ENCODE measurements around the gene GSN.
A peak's percentile ranks its signal among the peaks of the same experiment; 100 is the strongest.

GSN gene

DNA sequence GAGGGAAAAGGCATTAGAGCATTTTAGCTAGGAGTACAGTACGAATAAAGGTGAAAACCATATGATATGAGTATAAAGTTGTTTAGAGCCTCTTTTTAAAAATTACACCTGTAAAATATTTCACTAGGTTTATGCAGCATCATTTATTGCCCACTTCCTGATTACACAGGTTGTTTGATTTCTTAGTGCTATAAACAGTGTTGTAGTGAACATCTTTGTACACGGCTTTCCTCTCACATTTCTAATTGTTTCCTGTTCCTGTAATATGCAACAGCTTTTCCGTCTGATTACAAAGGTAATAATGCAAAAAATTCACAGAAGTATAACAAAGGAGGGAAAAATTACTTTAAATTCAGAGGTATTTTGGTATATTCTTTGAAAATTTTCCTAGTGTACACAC lies 89.0 kb downstream of the GSN start:
- no peak for DNase-seq

DNA sequence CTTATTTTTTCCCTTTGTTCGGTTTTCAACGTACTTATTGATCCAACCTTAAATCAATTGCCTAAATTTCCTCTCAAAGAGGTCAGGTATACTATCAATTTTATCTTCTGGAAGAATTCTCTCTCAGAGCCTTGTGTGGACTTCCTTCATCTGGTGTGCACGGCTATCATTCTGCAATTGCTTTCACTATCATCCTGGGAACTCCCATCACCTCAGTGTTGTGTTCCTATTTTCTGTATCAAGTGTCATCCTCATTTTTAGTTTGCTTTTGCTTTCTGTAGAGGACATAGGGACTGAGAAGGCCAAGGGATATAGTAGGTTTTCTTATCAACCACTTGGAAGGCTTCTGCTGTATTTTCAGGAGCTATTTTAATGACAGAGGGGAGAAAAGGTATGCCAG lies 90.8 kb downstream of the GSN start:
- DNase-seq: no peak

- DNase-seq: no peak
These were observed 91.7 kb downstream of the GSN start for GRCh38 chr9:121359351-121360294.

GRCh38 chr9:121360601-121361374 lies 92.8 kb downstream of the GSN start:
- no peak for DNase-seq

- DNase-seq: no peak
These were observed 95.1 kb downstream of the GSN start for GRCh38 chr9:121362813-121363621.

- DNase-seq: no peak
These were observed 95.6 kb downstream of the GSN start for GRCh38 chr9:121363622-121363961.

DNA sequence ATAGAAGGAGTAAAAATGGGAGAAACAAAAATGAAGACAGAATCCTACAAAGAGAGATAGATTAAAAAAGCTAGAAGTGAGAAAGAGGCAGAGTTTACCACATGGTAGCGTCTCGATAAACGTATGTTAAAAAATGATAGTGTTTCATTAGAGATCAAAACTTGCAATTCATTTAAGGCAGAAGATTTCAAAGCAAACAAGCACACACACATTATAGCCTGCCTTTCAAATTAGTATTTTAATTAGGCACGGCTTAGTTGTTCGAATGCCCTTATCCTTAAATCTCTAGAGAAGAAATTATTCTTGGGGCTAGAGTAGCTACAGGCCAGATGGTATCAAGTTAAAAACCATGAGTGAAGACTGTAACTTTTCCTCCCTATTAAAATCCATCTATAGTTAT lies 96.1 kb downstream of the GSN start:
- DNase-seq: no peak

GRCh38 chr9:121364886-121365285 lies 96.9 kb downstream of the GSN start:
- DNase-seq: no peak

DNA sequence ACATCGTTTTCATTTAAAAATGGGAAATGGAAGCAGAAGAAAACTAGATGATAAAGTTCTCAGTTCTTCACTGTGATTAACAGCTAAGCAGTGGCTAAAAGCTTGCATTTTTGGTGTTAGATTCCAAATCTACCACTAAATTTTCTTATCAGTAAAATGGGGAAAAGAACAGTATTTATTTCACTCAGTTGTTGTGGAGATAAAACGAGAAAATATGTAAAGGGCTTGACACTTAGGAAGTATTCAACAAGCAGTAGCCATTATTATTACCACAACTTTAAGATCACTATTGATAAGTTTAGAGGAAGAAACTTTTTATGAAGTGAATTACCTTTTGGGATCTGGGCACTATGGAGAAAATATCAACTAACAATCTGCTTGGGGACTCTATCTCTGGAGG lies 97.6 kb downstream of the GSN start:
- no peak for DNase-seq

- DNase-seq: no peak
These were observed 98.7 kb downstream of the GSN start for GRCh38 chr9:121366611-121367192.

- no peak for DNase-seq
These were observed 99.6 kb downstream of the GSN start for GRCh38 chr9:121367306-121368137.

GRCh38 chr9:121368138-121368522 lies 100.2 kb downstream of the GSN start:
- no peak for DNase-seq

- DNase-seq: no peak
These were observed 100.8 kb downstream of the GSN start for GRCh38 chr9:121368745-121369144.

DNA sequence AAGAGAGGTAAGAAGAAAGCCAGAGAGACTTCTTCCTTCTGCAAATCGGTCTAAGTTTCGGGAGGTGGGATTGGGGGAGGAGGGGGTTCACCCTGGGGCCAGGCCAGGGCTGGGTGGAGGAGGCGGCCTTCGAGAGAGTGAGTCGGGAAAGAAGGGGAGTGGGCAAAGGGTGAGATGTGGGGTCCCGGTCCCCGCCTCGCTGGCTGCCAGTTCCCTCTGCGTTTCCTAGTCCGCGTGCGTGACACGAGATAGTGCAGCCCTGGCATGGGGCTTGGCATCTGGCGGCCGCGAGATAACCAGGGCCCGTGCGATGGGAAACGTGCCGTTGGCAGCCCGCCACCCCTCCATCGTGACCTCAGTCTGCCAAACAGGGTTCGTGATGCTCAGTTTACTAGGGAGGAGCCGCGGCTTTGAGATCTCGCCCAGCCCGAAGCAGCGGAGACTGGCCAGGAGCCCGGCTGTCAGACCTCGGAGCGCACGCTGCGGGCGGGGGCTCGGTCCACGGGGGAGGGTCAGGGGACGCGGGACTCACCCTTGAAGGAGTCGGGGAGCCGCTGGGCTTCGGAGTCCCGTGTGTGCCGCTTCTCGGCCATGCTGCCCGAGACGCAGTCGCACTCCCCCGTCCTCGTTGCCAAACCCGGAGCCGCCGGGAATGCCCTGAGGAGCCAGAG lies 101.8 kb downstream of the GSN start, which contains the start of gene STOM:
Gene STOM, minus strand, starts transcription at position 656 of the 671 bp plus-strand sequence. Its CDS starts 63 bp downstream, at position 593.
- DNase-seq: peak; percentile 40

GRCh38 chr9:121371495-121372061 lies 103.6 kb downstream of the GSN start:
- DNase-seq: no peak

DNA sequence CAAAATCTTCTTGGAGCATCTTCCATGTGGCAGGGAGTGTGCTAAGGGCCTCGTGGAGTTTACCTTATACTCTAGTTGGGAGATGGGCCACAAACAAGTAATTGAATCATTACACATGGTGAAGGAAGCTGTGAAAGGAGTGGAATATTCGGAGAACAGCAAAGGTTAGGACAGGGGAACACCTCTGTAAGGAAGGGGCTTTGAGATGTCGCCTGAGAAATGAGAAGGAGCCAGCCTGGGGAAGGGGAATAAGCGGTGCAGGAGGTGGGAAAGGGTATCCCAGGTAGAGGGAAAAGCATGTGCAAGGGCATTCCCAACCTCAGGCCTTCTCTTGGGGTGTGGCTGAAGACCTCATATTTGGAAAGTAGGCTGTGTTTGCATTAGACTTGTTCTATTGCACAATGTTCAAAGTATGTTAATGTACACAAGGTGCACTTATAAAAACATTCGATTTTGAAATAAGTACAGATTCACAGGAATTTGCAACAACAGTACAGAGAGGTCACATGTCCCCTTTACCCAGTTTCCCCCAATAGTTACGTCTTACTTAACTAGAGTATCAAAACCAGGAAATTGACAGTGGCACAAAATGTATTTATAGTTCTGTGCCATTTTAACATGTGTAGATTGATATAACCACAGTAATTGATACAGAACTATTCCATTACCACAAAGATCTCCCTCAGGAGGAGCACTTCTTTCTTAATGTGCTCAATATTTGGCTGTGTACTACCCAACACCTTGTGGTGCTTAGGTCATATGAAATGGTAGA lies 104.5 kb downstream of the GSN start:
- no peak for DNase-seq

- no peak for DNase-seq
These were observed 105.2 kb downstream of the GSN start for GRCh38 chr9:121373011-121373729.

- DNase-seq: peak; percentile 6
These were observed 108.4 kb downstream of the GSN start for GRCh38 chr9:121376214-121376830.

DNA sequence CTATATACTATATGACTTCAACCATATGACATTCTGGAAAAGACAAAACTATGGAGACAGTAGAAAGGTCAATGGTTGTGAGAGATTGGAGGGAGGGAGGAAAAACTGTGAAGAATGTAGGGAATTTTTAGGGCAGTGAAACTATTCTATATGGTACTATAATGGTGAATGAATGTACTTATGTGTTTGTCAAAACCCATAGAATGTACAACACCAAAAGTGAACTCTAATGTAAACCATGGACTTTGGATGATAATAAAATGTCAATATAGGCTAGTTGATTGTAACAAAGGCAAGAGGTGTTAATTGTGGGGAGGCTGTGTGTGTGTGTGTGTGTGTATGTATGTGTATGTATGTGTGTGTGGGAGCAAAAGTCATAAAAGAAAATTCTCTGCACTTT lies 112.9 kb downstream of the GSN start:
- DNase-seq: no peak

Measured in DMS79 treated with DMSO at 0.1 percent for 48 hours (cell line).